ENCODE data around the gene YWHAG. TPM values are rescaled to one million over a fixed set of nuclear protein-coding genes. Genes with fewer than 3 reads are reported as not detected.

The YWHAG gene
- total and polyA plus RNA-seq, 2 experiments from 2014 or later = 82.2 to 179 TPM

DNA sequence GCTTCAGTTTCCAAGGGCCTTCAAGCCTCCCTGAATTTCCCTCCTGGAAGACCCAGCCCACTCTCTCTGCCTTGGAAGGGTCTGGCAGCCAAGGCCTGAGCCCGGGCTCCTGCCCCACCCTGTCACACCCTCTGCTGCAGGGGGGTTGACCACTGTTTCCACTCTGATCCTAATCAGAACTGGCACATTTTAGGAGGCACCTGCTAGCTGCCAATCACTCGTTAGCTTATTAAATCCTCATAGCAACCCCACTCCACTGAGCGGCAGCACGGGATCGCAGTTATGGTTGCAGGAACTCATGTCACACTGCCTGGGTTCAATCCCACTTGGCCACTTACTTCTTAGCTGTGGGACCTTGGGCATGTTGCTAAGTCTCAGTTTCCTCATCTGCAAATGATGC is 43.4 kb downstream of the YWHAG start:
- H3K36me3 ChIP-seq (ENCODE audit: insufficient read depth) = no peaks in the 10 kb centered on the region
- no peaks in the 10 kb centered on the region for H3K79me2 ChIP-seq (replicated peaks; ENCODE audit: insufficient read depth)
- peaks cover 17% of the 10 kb centered on the region for H3K4me1 Mint-ChIP-seq
- H3K4me3 Mint-ChIP-seq = no peak overlapping the region
- no peaks in the 10 kb centered on the region for H3K9me2 ChIP-seq (ENCODE audit: insufficient read depth)
- no peak overlapping the region for H3K4me3 ChIP-seq
- no peak overlapping the region for H3K4me2 ChIP-seq
- DNase-seq (ENCODE audit: low spot score) (no peak), ATAC-seq (no peak)
- H2AFZ ChIP-seq = no peak overlapping the region
- H3K9me3 Mint-ChIP-seq = peaks cover 1% of the 10 kb centered on the region; the same call in 1 of the 3 replicates
- H3K27ac ChIP-seq (ENCODE audit: low read depth) = no peak overlapping the region
- TF ChIP-seq EZH2phosphoT487 (IDR thresholded peaks at IDR 0.05; ENCODE audit: unreplicated experiment) (no peak), ZNF114 (CRISPR knock-in tag; IDR thresholded peaks at IDR 0.05) (no peak), JUNB (IDR thresholded peaks at IDR 0.05; ENCODE audit: unreplicated experiment) (no peak), STAT1 (IDR thresholded peaks at IDR 0.05; ENCODE audit: unreplicated experiment) (no peak), ZNF331 (CRISPR knock-in tag; IDR thresholded peaks at IDR 0.05; ENCODE audit: low read depth) (no peak), NANOG (IDR thresholded peaks at IDR 0.05; ENCODE audit: borderline replicate concordance) (no peak), CREB1 (CRISPR knock-in tag; IDR thresholded peaks at IDR 0.05; ENCODE audit: low read depth) (no peak), EZH2 (IDR thresholded peaks at IDR 0.05; ENCODE audit: low read depth, unreplicated experiment) (no peak), POLR2AphosphoS5 (IDR thresholded peaks at IDR 0.05; ENCODE audit: low read depth) (no peak)
- TF ChIP-seq, protein P1, sequence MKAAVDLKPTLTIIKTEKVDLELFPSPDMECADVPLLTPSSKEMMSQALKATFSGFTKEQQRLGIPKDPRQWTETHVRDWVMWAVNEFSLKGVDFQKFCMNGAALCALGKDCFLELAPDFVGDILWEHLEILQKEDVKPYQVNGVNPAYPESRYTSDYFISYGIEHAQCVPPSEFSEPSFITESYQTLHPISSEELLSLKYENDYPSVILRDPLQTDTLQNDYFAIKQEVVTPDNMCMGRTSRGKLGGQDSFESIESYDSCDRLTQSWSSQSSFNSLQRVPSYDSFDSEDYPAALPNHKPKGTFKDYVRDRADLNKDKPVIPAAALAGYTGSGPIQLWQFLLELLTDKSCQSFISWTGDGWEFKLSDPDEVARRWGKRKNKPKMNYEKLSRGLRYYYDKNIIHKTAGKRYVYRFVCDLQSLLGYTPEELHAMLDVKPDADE (IDR thresholded peaks at IDR 0.05) = no peak
- TF ChIP-seq, protein P2, sequence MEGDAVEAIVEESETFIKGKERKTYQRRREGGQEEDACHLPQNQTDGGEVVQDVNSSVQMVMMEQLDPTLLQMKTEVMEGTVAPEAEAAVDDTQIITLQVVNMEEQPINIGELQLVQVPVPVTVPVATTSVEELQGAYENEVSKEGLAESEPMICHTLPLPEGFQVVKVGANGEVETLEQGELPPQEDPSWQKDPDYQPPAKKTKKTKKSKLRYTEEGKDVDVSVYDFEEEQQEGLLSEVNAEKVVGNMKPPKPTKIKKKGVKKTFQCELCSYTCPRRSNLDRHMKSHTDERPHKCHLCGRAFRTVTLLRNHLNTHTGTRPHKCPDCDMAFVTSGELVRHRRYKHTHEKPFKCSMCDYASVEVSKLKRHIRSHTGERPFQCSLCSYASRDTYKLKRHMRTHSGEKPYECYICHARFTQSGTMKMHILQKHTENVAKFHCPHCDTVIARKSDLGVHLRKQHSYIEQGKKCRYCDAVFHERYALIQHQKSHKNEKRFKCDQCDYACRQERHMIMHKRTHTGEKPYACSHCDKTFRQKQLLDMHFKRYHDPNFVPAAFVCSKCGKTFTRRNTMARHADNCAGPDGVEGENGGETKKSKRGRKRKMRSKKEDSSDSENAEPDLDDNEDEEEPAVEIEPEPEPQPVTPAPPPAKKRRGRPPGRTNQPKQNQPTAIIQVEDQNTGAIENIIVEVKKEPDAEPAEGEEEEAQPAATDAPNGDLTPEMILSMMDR (conservative IDR thresholded peaks at IDR 0.05; ENCODE audit: low read depth in 2 of 2) = no peak
- TF ChIP-seq, protein P3, sequence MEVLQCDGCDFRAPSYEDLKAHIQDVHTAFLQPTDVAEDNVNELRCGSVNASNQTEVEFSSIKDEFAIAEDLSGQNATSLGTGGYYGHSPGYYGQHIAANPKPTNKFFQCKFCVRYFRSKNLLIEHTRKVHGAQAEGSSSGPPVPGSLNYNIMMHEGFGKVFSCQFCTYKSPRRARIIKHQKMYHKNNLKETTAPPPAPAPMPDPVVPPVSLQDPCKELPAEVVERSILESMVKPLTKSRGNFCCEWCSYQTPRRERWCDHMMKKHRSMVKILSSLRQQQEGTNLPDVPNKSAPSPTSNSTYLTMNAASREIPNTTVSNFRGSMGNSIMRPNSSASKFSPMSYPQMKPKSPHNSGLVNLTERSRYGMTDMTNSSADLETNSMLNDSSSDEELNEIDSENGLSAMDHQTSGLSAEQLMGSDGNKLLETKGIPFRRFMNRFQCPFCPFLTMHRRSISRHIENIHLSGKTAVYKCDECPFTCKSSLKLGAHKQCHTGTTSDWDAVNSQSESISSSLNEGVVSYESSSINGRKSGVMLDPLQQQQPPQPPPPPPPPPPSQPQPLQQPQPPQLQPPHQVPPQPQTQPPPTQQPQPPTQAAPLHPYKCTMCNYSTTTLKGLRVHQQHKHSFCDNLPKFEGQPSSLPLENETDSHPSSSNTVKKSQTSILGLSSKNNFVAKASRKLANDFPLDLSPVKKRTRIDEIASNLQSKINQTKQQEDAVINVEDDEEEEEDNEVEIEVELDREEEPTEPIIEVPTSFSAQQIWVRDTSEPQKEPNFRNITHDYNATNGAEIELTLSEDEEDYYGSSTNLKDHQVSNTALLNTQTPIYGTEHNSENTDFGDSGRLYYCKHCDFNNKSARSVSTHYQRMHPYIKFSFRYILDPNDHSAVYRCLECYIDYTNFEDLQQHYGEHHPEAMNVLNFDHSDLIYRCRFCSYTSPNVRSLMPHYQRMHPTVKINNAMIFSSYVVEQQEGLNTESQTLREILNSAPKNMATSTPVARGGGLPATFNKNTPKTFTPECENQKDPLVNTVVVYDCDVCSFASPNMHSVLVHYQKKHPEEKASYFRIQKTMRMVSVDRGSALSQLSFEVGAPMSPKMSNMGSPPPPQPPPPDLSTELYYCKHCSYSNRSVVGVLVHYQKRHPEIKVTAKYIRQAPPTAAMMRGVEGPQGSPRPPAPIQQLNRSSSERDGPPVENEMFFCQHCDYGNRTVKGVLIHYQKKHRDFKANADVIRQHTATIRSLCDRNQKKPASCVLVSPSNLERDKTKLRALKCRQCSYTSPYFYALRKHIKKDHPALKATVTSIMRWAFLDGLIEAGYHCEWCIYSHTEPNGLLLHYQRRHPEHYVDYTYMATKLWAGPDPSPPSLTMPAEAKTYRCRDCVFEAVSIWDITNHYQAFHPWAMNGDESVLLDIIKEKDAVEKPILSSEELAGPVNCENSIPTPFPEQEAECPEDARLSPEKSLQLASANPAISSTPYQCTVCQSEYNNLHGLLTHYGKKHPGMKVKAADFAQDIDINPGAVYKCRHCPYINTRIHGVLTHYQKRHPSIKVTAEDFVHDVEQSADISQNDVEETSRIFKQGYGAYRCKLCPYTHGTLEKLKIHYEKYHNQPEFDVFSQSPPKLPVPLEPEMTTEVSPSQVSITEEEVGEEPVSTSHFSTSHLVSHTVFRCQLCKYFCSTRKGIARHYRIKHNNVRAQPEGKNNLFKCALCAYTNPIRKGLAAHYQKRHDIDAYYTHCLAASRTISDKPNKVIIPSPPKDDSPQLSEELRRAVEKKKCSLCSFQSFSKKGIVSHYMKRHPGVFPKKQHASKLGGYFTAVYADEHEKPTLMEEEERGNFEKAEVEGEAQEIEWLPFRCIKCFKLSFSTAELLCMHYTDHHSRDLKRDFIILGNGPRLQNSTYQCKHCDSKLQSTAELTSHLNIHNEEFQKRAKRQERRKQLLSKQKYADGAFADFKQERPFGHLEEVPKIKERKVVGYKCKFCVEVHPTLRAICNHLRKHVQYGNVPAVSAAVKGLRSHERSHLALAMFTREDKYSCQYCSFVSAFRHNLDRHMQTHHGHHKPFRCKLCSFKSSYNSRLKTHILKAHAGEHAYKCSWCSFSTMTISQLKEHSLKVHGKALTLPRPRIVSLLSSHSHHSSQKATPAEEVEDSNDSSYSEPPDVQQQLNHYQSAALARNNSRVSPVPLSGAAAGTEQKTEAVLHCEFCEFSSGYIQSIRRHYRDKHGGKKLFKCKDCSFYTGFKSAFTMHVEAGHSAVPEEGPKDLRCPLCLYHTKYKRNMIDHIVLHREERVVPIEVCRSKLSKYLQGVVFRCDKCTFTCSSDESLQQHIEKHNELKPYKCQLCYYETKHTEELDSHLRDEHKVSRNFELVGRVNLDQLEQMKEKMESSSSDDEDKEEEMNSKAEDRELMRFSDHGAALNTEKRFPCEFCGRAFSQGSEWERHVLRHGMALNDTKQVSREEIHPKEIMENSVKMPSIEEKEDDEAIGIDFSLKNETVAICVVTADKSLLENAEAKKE (CRISPR knock-in tag; IDR thresholded peaks at IDR 0.05) = no peak
- TF ChIP-seq, protein P4, sequence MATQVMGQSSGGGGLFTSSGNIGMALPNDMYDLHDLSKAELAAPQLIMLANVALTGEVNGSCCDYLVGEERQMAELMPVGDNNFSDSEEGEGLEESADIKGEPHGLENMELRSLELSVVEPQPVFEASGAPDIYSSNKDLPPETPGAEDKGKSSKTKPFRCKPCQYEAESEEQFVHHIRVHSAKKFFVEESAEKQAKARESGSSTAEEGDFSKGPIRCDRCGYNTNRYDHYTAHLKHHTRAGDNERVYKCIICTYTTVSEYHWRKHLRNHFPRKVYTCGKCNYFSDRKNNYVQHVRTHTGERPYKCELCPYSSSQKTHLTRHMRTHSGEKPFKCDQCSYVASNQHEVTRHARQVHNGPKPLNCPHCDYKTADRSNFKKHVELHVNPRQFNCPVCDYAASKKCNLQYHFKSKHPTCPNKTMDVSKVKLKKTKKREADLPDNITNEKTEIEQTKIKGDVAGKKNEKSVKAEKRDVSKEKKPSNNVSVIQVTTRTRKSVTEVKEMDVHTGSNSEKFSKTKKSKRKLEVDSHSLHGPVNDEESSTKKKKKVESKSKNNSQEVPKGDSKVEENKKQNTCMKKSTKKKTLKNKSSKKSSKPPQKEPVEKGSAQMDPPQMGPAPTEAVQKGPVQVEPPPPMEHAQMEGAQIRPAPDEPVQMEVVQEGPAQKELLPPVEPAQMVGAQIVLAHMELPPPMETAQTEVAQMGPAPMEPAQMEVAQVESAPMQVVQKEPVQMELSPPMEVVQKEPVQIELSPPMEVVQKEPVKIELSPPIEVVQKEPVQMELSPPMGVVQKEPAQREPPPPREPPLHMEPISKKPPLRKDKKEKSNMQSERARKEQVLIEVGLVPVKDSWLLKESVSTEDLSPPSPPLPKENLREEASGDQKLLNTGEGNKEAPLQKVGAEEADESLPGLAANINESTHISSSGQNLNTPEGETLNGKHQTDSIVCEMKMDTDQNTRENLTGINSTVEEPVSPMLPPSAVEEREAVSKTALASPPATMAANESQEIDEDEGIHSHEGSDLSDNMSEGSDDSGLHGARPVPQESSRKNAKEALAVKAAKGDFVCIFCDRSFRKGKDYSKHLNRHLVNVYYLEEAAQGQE (IDR thresholded peaks at IDR 0.05; ENCODE audit: unreplicated experiment) = no peak
- peaks cover 20% of the 10 kb centered on the region for H3K27me3 Mint-ChIP-seq (ENCODE audit: insufficient read depth, low read depth, poor library complexity)
- no peak overlapping the region for H3K27ac Mint-ChIP-seq
- H4K20me1 ChIP-seq (replicated peaks; ENCODE audit: insufficient read depth) = no peaks in the 10 kb centered on the region
- H3K27me3 ChIP-seq (ENCODE audit: insufficient read depth) = no peaks in the 10 kb centered on the region
- H3F3A ChIP-seq (replicated peaks; ENCODE audit: low read depth) = peaks cover 20% of the 10 kb centered on the region
- peaks cover 5% of the 10 kb centered on the region; the same call in 1 of the 3 replicates for H3K36me3 Mint-ChIP-seq (ENCODE audit: low read depth)
- peaks cover 15% of the 10 kb centered on the region for H3K4me1 ChIP-seq (ENCODE audit: insufficient read depth)
